Measurements from ENCODE around the gene RSPH1. TPM values are rescaled to one million over a fixed set of nuclear protein-coding genes. Genes with fewer than 3 reads are reported as not detected.

The RSPH1 gene
- total RNA-seq, 1 experiment from 2014 or later: 1.5 TPM

GRCh38 chr21:42438316-42439205 is 57.5 kb downstream of the RSPH1 start:
- Histone ChIP-seq H2AFZ (ENCODE audit: low read depth, low read length, poor library complexity, severe bottlenecking) (no peak overlapping the region), H3K9ac (ENCODE audit: low read length) (no peak overlapping the region), H3K4me3 (replicated peaks in 1 of 2; ENCODE audit: low read depth in 1 of 2, low read length in 2 of 2) (no peak overlapping the region), H3K27me3 (ENCODE audit: insufficient read depth, low read length) (peaks cover 7% of the 10 kb centered on the region; the same call in 1 of the 2 replicates), H3K9me3 (ENCODE audit: control insufficient read depth in 1 of 2, insufficient read depth in 1 of 2, low read depth in 1 of 2, low read length in 2 of 2) (no peaks in the 10 kb centered on the region), H3K9me2 (ENCODE audit: insufficient read depth) (no peaks in the 10 kb centered on the region), H3K79me2 (ENCODE audit: insufficient read depth, low read length) (no peaks in the 10 kb centered on the region), H3K27ac (ENCODE audit: low read depth, low read length) (no peak overlapping the region), H4K20me1 (ENCODE audit: insufficient read depth) (no peaks in the 10 kb centered on the region), H3K4me2 (ENCODE audit: low read length) (no peak overlapping the region), H3K36me3 (ENCODE audit: control insufficient read depth in 1 of 2, insufficient read depth in 2 of 2, low read length in 2 of 2) (no peaks in the 10 kb centered on the region), H3K4me1 (ENCODE audit: control insufficient read depth in 1 of 2, insufficient read depth in 2 of 2, low read length in 2 of 2) (0 out of 4 replicates have a peak, but pooled peaks cover 0 to 5% of the 10 kb centered on the region in 2 experiments)
- intact Hi-C loops (cut with micrococcal nuclease): no loop called here
- no TSS peak for BruUV-seq (replicated peaks)
- TF ChIP-seq SRF (IDR thresholded peaks at IDR 0.05; ENCODE audit: low read depth) (no peak), POLR2A (IDR thresholded peaks at IDR 0.05; ENCODE audit: borderline replicate concordance, extremely low read depth, insufficient read depth, insufficient read length) (no peak)
- no peak for ATAC-seq
- CTCF ChIA-PET: no interaction called here
- POLR2A ChIA-PET: no interaction called here
- RAD21 ChIA-PET (ENCODE audit: low non-redundant PET in 1 of 2, low total read pairs in 2 of 2, uncharacterized antibody in 2 of 2, unreplicated experiment in 2 of 2): no interaction called here
- no peak for DNase-seq (ENCODE audit: low read depth, low spot score)

GRCh38 chr21:42437786-42438185 is 58.2 kb downstream of the RSPH1 start:
- Histone ChIP-seq H3K36me3 (ENCODE audit: control insufficient read depth in 1 of 2, insufficient read depth in 2 of 2, low read length in 2 of 2) (no peaks in the 10 kb centered on the region), H3K27ac (ENCODE audit: low read depth, low read length) (no peak overlapping the region), H4K20me1 (ENCODE audit: insufficient read depth) (no peaks in the 10 kb centered on the region), H2AFZ (ENCODE audit: low read depth, low read length, poor library complexity, severe bottlenecking) (no peak overlapping the region), H3K79me2 (ENCODE audit: insufficient read depth, low read length) (no peaks in the 10 kb centered on the region), H3K4me1 (ENCODE audit: control insufficient read depth in 1 of 2, insufficient read depth in 2 of 2, low read length in 2 of 2) (0 out of 4 replicates have a peak, but pooled peaks cover 0 to 5% of the 10 kb centered on the region in 2 experiments), H3K4me2 (ENCODE audit: low read length) (no peak overlapping the region), H3K4me3 (replicated peaks in 1 of 2; ENCODE audit: low read depth in 1 of 2, low read length in 2 of 2) (no peak overlapping the region), H3K9me3 (ENCODE audit: control insufficient read depth in 1 of 2, insufficient read depth in 1 of 2, low read depth in 1 of 2, low read length in 2 of 2) (no peaks in the 10 kb centered on the region), H3K27me3 (ENCODE audit: insufficient read depth, low read length) (peaks cover 7% of the 10 kb centered on the region; the same call in 1 of the 2 replicates), H3K9me2 (ENCODE audit: insufficient read depth) (no peaks in the 10 kb centered on the region), H3K9ac (ENCODE audit: low read length) (no peak overlapping the region)
- ATAC-seq: no peak
- intact Hi-C loops (cut with micrococcal nuclease): no loop called here
- ChIA-PET CTCF (no interaction called here), RAD21 (ENCODE audit: low non-redundant PET in 1 of 2, low total read pairs in 2 of 2, uncharacterized antibody in 2 of 2, unreplicated experiment in 2 of 2) (no interaction called here), POLR2A (no interaction called here)
- no TSS peak for BruUV-seq (replicated peaks)
- DNase-seq (ENCODE audit: low read depth, low spot score): no peak
- TF ChIP-seq JUND (IDR thresholded peaks at IDR 0.05): no peak
- TF ChIP-seq ATF3 (IDR thresholded peaks at IDR 0.05): no peak
- peak; percentile 60 for TF ChIP-seq REST (IDR thresholded peaks at IDR 0.05; ENCODE audit: low read depth)
